SU-DHL-6 (cell line): Measurements from ENCODE around the gene DCBLD2.

Experiments used
- CTCF ChIP-seq: fragments of 200-600 bp; sonication (generic); IDR thresholded peaks from one replicate; pipeline ENCODE4 v1.5.1; 2017; ENCODE audit warnings: antibody characterized with exemption, mild to moderate bottlenecking, low read length, moderate library complexity; ENCODE audit not compliant: insufficient read depth, poor library complexity, severe bottlenecking
- EZH2phosphoT487 ChIP-seq: fragments of 200-600 bp; sonication (generic), shearing (Covaris generic); conservative IDR thresholded peaks from 2 replicates; pipeline ENCODE4 v1.6.1; 2018; ENCODE audit warnings: mild to moderate bottlenecking, antibody characterized with exemption, low read length, moderate library complexity, mixed read lengths

GRCh38 chr3:98746122-98746521 is 155.4 kb downstream of the DCBLD2 start:
- no peak for TF ChIP-seq CTCF
- no peak for TF ChIP-seq EZH2phosphoT487
